PFSK-1 (cell line): ENCODE data around the gene FOXP4.

Experiments
- FOXP2 ChIP-seq: optimal IDR thresholded peaks from 2 replicates; pipeline ENCODE3; 2011; ENCODE audit warnings: borderline replicate concordance, control low read depth, inconsistent platforms; ENCODE audit not compliant: insufficient read depth; ENCODE audit errors: extremely low read length, extremely low read depth
- POLR2AphosphoS5 ChIP-seq: IDR thresholded peaks from 2 replicates; pipeline ENCODE4 v1.6.1; 2012; ENCODE audit warnings: low read depth, mild to moderate bottlenecking, control low read depth, low read length, moderate library complexity
- REST ChIP-seq, 2 experiments: IDR thresholded peaks; 2 replicates each; pipeline versions ENCODE4 v1.6.1 to v1.8.0; 2011 to 2012; ENCODE audit warnings: low read depth in 2 of 2, low read length in 2 of 2, control low read depth in 1 of 2, inconsistent platforms in 1 of 2, mild to moderate bottlenecking in 1 of 2, moderate library complexity in 1 of 2; ENCODE audit not compliant: insufficient read depth in 1 of 2

- no peak for TF ChIP-seq POLR2AphosphoS5
- no peak for TF ChIP-seq REST (IDR thresholded peaks at IDR 0.05; ENCODE audit: insufficient read depth in 1 of 2, low read depth in 2 of 2, low read length in 2 of 2)
- no peak for TF ChIP-seq FOXP2
Observed at GRCh38 chr6:41621802-41622201, 75.6 kb downstream of the FOXP4 start.
